GM21717 (cell line): ENCODE results near the gene BANK1.

Experiments
- ATAC-seq: cut with Tn5 transposase; IDR thresholded peaks from one replicate; pipeline ENCODE4 v1.9.1; 2021; ENCODE audit warnings: mild to moderate bottlenecking, moderate library complexity; ENCODE audit not compliant: unreplicated experiment

The BANK1 gene

GRCh38 chr4:102104278-102104677 lies 313.7 kb downstream of the BANK1 start:
- no peak for ATAC-seq

- ATAC-seq: no peak
Measured at GRCh38 chr4:102105983-102106382, 315.5 kb downstream of the BANK1 start.

- no peak for ATAC-seq
Measured at GRCh38 chr4:102114118-102114630, 323.6 kb downstream of the BANK1 start.

- no peak for ATAC-seq
Measured at GRCh38 chr4:102116121-102116520, 325.6 kb downstream of the BANK1 start.

GRCh38 chr4:102120846-102121245 lies 330.3 kb downstream of the BANK1 start:
- no peak for ATAC-seq
